OCI-LY7 (cell line): ENCODE measurements around the gene BTN1A1.

Experiments used
- CTCF ChIP-seq: fragments of 200-600 bp; sonication (generic); conservative IDR thresholded peaks from 2 replicates; pipeline ENCODE4 v1.5.1; 2014; ENCODE audit warnings: mild to moderate bottlenecking, antibody characterized with exemption, low read length, moderate library complexity, mixed read lengths
- EZH2phosphoT487 ChIP-seq: fragments of 200-600 bp; sonication (generic); IDR thresholded peaks from 2 replicates; pipeline ENCODE4 v1.6.1; 2018; ENCODE audit warnings: low read depth, borderline replicate concordance, mild to moderate bottlenecking, mixed run types, antibody characterized with exemption, low read length, moderate library complexity, mixed read lengths

- TF ChIP-seq CTCF: no peak
- TF ChIP-seq EZH2phosphoT487: no peak
These were observed 19.3 kb downstream of the BTN1A1 start for GRCh38 chr6:26519359-26519758.
